Measurements from ENCODE around the gene TRIM52. TPM values are rescaled to one million over a fixed set of nuclear protein-coding genes. Genes with fewer than 3 reads are reported as not detected.
"Not testable (repeated sequence)": the region's sequence is repeated elsewhere in the genome, so short reads cannot be mapped to it uniquely, and the experiment has no call there.

TRIM52 gene
- total RNA-seq, 1 donor from 2014 or later, result 12.3 TPM

DNA sequence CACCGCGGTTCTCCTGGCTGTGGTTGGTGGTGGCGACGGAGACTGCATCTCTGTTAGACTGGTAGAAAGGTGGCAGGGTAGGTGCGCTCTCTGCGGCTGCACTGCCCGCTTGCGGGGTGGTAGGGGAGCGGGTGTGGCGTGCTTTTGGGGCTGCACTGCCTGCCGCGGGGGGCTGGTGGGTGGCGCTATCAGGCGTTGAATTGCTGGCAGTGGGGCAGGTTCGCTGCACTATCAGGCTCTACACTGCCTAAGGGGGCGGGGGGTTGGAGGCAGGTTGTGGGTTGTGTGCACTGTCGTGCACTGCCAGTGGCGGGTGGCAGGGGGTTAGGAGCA is 21.0 kb upstream of the TRIM52 start:
- Mint-ChIP-seq H3K36me3 (ENCODE audit: insufficient read depth) (no peaks in the 10 kb centered on the region), H3K4me1 (ENCODE audit: low read depth) (peaks cover 8% of the 10 kb centered on the region), H3K27me3 (peaks cover 4% of the 10 kb centered on the region), H3K4me3 (ENCODE audit: low read depth) (no peak overlapping the region), H3K9me3 (ENCODE audit: low read depth) (no peaks in the 10 kb centered on the region), H3K27ac (peak overlapping the region; percentile 90)
- TF ChIP-seq, protein P1, sequence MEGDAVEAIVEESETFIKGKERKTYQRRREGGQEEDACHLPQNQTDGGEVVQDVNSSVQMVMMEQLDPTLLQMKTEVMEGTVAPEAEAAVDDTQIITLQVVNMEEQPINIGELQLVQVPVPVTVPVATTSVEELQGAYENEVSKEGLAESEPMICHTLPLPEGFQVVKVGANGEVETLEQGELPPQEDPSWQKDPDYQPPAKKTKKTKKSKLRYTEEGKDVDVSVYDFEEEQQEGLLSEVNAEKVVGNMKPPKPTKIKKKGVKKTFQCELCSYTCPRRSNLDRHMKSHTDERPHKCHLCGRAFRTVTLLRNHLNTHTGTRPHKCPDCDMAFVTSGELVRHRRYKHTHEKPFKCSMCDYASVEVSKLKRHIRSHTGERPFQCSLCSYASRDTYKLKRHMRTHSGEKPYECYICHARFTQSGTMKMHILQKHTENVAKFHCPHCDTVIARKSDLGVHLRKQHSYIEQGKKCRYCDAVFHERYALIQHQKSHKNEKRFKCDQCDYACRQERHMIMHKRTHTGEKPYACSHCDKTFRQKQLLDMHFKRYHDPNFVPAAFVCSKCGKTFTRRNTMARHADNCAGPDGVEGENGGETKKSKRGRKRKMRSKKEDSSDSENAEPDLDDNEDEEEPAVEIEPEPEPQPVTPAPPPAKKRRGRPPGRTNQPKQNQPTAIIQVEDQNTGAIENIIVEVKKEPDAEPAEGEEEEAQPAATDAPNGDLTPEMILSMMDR (IDR thresholded peaks at IDR 0.05; ENCODE audit: unreplicated experiment), result no peak
- no peak for DNase-seq (ENCODE audit: low spot score, unreplicated experiment)

DNA sequence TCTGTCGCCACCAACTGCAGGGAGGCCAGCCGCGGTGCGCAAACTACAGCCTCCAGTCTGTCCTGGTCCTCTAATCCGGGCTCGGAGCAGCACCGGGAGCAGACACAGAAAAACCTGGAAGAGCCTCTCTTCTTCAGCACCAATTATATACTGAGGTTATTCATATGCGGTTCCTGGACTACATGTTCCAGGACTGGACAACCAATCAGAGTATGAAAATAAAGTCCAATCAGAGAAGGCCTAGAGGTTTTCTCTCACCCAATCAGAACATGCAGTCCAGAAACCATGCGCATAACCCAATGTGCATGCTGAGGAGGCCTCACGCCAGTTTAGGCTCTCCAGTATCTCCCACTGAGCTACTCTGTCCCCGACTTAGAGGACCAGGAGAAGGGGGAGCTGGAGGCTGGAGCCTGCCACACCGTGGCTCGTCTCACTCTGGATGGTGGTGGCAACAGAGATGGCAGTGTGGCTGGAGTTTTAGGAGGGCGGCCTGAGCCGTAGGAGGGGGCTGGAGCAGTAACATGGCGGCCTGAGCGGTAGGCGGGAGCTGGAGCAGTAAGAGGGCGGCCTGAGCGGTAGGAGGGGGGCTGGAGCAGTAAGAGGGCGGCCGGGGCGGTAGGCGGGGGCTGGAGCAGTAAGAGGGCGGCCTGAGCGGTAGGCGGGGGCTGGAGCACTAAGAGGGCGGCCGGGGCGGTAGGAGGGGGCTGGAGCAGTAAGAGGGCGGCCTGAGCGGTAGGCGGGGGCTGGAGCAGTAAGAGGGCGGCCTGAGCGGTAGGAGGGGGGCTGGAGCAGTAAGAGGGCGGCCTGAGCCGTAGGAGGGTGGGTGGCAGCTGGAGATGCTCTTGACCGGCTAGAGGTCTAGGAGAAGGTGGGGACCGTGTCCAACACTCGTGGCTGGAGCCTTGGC is 20.4 kb upstream of the TRIM52 start:
- peak; percentile 45 for DNase-seq (ENCODE audit: low spot score, unreplicated experiment)

DNA sequence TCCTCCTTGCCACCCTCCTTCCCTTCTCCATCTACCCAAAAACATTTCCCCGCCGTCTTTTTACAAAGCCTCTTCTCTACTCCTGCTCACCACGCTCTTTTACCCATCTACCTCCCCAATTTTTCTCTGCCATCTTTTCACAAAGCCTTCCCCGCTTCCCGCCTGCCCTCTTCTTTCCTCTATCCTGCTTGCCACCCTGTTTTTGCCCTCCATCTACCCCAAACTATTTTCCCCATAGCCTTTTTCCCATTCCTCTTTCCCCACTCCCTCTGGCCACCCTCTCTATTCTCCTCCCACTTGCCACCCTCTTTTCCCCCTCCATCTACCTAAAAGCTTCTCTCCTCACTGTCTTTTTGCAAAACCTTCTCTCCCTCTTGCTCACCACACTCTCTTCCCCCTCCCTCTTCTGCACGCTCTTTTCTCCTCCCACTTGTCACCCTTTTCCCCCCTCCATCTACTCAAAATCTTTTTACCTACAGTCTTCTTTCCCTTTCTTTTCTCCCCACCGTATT is 19.4 kb upstream of the TRIM52 start:
- peaks cover 8% of the 10 kb centered on the region for H3K4me1 Mint-ChIP-seq (ENCODE audit: low read depth)
- no peaks in the 10 kb centered on the region for H3K36me3 Mint-ChIP-seq (ENCODE audit: insufficient read depth)
- no peak overlapping the region for H3K4me3 Mint-ChIP-seq (ENCODE audit: low read depth)
- H3K9me3 Mint-ChIP-seq (ENCODE audit: low read depth), result no peaks in the 10 kb centered on the region
- TF ChIP-seq, protein P1 (IDR thresholded peaks at IDR 0.05; ENCODE audit: unreplicated experiment), result no peak
- no peak for DNase-seq (ENCODE audit: low spot score, unreplicated experiment)
- no peak overlapping the region for H3K27ac Mint-ChIP-seq
- H3K27me3 Mint-ChIP-seq, result peaks cover 4% of the 10 kb centered on the region

More for the DNA sequence above, 20.4 kb upstream of the TRIM52 start:
- H3K27ac Mint-ChIP-seq, result peak overlapping the region; percentile 90
- TF ChIP-seq, protein P1 (IDR thresholded peaks at IDR 0.05; ENCODE audit: unreplicated experiment), result no peak
- no peak overlapping the region for H3K4me3 Mint-ChIP-seq (ENCODE audit: low read depth)
- H3K4me1 Mint-ChIP-seq (ENCODE audit: low read depth), result peaks cover 8% of the 10 kb centered on the region
- H3K9me3 Mint-ChIP-seq (ENCODE audit: low read depth), result no peaks in the 10 kb centered on the region
- H3K36me3 Mint-ChIP-seq (ENCODE audit: insufficient read depth), result no peaks in the 10 kb centered on the region
- H3K27me3 Mint-ChIP-seq, result peaks cover 4% of the 10 kb centered on the region

DNA sequence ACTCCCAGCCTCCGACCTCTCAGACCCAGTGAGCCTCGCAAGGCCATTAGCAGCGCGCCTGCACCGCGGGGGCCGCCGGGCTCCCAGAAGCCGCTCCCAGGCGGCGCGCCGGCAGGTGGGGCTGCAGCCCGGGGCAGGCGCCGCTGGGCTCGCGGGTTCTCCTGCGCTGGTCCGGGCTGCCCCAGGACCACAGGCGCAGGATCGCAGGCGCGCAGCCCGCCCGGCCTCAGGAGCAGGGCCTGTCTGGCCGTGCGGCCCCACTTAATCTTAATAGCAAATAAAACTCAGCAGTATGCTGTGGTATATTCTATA is 12.4 kb upstream of the TRIM52 start:
- peak; percentile 48 for DNase-seq (ENCODE audit: low spot score, unreplicated experiment)

DNA sequence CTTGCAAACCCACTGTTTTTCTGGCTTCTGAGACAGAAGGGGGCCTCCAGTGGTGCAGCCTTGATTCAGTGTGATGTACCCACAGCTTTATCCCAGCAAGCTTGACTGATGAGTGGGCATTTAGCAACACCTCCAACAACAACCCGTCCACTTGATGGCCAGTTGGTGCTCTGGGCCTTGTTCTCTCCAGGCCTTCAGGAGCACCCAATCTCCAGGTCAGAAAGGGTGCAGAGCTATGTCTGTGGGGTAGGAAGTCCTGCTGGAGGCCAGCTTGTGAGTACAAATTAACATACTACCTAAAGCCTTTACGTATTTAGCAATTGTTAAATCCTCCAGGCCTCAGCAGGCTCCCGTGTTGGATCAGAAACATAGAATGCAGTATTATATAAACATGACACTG is 10.1 kb upstream of the TRIM52 start:
- TF ChIP-seq, protein P1 (IDR thresholded peaks at IDR 0.05; ENCODE audit: unreplicated experiment), result no peak
- H3K27ac Mint-ChIP-seq, result no peak overlapping the region
- H3K36me3 Mint-ChIP-seq (ENCODE audit: insufficient read depth), result no peaks in the 10 kb centered on the region
- DNase-seq (ENCODE audit: low spot score, unreplicated experiment), result no peak
- H3K4me1 Mint-ChIP-seq (ENCODE audit: low read depth), result peaks cover 12% of the 10 kb centered on the region
- H3K9me3 Mint-ChIP-seq (ENCODE audit: low read depth), result no peaks in the 10 kb centered on the region
- no peaks in the 10 kb centered on the region for H3K27me3 Mint-ChIP-seq
- H3K4me3 Mint-ChIP-seq (ENCODE audit: low read depth), result no peak overlapping the region

More for the DNA sequence above, 12.4 kb upstream of the TRIM52 start:
- H3K36me3 Mint-ChIP-seq (ENCODE audit: insufficient read depth); H3K9me3 Mint-ChIP-seq (ENCODE audit: low read depth); H3K27me3 Mint-ChIP-seq; H3K4me1 Mint-ChIP-seq (ENCODE audit: low read depth): not testable (repeated sequence)
- peak overlapping the region; percentile 93 for H3K27ac Mint-ChIP-seq
- TF ChIP-seq, protein P1 (IDR thresholded peaks at IDR 0.05; ENCODE audit: unreplicated experiment), result peak; percentile 51
- H3K4me3 Mint-ChIP-seq (ENCODE audit: low read depth), result peak overlapping the region; percentile 72

DNA sequence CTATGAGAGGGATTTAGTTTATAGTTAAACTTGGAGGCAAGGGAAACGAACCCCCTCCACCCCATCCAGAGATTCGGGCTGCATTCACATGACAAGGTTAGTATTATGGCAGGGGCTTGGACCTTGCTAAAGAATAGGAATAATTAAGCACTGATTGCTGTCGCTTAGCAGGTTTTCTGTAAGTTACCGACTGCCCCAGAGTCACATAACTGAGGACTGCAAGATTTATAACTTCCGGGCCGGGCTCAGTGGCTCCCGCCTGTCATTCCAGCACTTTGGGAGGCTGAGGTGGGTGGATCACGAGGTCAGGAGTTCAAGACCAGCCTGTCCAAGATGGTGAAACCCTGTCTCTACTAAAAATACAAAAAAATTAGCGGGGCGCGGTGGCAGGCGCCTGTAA is 7.0 kb upstream of the TRIM52 start:
- not testable (repeated sequence) for H3K27me3 Mint-ChIP-seq; H3K9me3 Mint-ChIP-seq (ENCODE audit: low read depth); H3K4me3 Mint-ChIP-seq (ENCODE audit: low read depth); H3K36me3 Mint-ChIP-seq (ENCODE audit: insufficient read depth); DNase-seq (ENCODE audit: low spot score, unreplicated experiment)
- peak overlapping the region; percentile 7 for H3K27ac Mint-ChIP-seq
- H3K4me1 Mint-ChIP-seq (ENCODE audit: low read depth), result peaks cover 12% of the 10 kb centered on the region

Measured in progenitor cell of endocrine pancreas (in vitro differentiated cells).